OCI-LY3 (cell line): ENCODE results near the gene BEND7.

ENCODE experiments used
- EZH2phosphoT487 ChIP-seq: fragments of 200-600 bp; shearing (Covaris generic); IDR thresholded peaks from 2 replicates; pipeline ENCODE4 v1.6.1; 2018; ENCODE audit warnings: antibody characterized with exemption, mixed run types, low read depth
- TF ChIP-seq, protein P1 (sequence below): fragments of 200-600, 300-600 bp; sonication (generic); IDR thresholded peaks from 2 replicates; pipeline ENCODE4 v1.5.1; 2014; ENCODE audit warnings: antibody characterized with exemption, low read length, low read depth

DNA sequence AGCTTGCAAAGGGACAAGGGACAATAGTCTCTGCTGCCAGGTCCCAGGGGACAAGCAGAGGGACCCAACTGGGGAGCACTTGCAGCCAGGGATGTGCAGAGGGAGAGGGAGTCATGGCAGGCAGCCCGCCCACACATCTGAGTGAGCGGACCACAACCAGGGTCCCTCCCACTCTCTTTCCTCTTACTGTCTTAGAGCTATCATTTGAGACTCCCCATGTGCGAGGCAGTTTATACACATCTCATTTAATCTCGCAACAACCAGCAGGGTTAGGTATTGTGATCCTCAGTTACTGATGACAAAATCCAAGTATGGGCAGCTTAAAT is 70.2 kb downstream of the BEND7 start:
- TF ChIP-seq, protein P1, sequence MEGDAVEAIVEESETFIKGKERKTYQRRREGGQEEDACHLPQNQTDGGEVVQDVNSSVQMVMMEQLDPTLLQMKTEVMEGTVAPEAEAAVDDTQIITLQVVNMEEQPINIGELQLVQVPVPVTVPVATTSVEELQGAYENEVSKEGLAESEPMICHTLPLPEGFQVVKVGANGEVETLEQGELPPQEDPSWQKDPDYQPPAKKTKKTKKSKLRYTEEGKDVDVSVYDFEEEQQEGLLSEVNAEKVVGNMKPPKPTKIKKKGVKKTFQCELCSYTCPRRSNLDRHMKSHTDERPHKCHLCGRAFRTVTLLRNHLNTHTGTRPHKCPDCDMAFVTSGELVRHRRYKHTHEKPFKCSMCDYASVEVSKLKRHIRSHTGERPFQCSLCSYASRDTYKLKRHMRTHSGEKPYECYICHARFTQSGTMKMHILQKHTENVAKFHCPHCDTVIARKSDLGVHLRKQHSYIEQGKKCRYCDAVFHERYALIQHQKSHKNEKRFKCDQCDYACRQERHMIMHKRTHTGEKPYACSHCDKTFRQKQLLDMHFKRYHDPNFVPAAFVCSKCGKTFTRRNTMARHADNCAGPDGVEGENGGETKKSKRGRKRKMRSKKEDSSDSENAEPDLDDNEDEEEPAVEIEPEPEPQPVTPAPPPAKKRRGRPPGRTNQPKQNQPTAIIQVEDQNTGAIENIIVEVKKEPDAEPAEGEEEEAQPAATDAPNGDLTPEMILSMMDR: no peak
- TF ChIP-seq EZH2phosphoT487: no peak
